Lower leg skin (tissue), 4 donors: ENCODE results near the gene SLC11A2. TPM values are rescaled to one million over a fixed set of nuclear protein-coding genes. Genes with fewer than 3 reads are reported as not detected.

ENCODE experiments used
- DNase-seq, 2 donors: peaks; one replicate each; pipeline ENCODE4 v3.0.0-alpha.2; 2019; ENCODE audit warnings: low spot score in 2 of 2
- H3K4me3 ChIP-seq: fragments of 200-600 bp; sonication (generic); 2 replicates; pipeline ENCODE4 v1.5.1; 2017; ENCODE audit warnings: mild to moderate bottlenecking, low read depth; ENCODE audit not compliant: poor library complexity, severe bottlenecking
- CTCF ChIP-seq, 3 donors: fragments of 450-650 bp; IDR thresholded peaks; one replicate each; pipeline ENCODE4 v1.5.1; 2016; ENCODE audit warnings: antibody characterized with exemption in 3 of 3, mild to moderate bottlenecking in 3 of 3, moderate library complexity in 2 of 3
- POLR2A ChIP-seq, 2 donors: fragments of 450-650 bp; IDR thresholded peaks; one replicate each; pipeline ENCODE4 v1.6.1; 2016 to 2017; ENCODE audit warnings: antibody characterized with exemption in 2 of 2, mild to moderate bottlenecking in 1 of 2, moderate library complexity in 1 of 2
- WGBS, 2 donors: methylation state at CpG; one replicate each; pipeline ENCODE4 v1.1.5; 2018; 5-methylcytosine and 5-hydroxymethylcytosine counted together
- intact Hi-C: fragments of 100-400 bp; cut with DNase I; formaldehyde crosslinking; loops from one replicate; pipeline ENCODE4 v1.15.0; 2023; ENCODE audit warnings: low total_unique reads
- total RNA-seq, 4 donors: library from RNA; depleted of rRNA; stranded (reverse); fragments of >200 nt; gene quantifications; one replicate each; pipeline ENCODE4 v1.1.0, GENCODE V29; 2016

The SLC11A2 gene
- total RNA-seq, 4 donors from 2014 or later = 48.8 to 76.1 (median 64.9) TPM

DNA sequence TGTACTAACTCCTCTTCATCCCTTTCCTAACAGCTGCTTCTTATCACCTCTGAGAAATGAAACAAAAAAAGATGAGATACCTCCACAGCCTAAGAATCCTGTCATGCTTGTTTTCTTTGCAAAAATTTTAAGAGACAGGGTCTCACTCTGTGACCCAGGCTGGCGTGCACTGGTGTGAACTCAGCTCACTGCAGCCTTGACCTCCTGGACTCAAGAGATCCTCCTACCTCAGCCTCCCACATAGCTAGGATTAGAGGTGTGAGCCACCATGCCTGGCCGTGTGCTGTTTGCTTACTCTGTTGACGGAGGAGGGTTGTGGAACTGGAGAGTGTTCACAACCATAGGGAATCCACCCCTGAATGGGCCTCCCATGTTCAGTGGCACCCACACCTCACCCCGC, 41.0 kb upstream of the SLC11A2 start:
- TF ChIP-seq POLR2A (IDR thresholded peaks at IDR 0.05) = no peak
- no peak for TF ChIP-seq CTCF (IDR thresholded peaks at IDR 0.05)
- intact Hi-C loops = no loop called here
- 97 to 100% methylated on average over 2 to 4 of the region's 4 CpGs for WGBS, 2 donors
- no peak overlapping the region for H3K4me3 ChIP-seq
- no peak for DNase-seq

DNA sequence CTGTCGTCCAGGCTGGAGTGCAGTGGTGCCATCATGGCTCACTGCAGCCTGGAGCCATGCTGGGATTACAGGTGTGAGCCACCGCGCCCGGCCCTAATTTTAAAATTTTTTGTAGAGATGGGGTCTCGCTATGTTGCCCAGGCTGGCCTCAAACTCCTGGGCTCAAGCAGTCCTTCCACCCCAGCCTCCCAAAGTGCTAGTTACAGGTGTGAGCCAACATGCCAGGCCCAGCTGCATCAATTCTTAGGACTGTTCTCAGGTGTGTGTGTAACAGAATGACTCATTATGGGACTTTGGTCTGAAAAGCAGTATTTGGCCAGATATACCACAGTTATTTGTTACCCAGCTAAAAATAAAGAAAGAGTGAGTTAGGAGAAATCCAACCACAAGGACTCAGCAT, 39.3 kb upstream of the SLC11A2 start:
- DNase-seq = no peak
- TF ChIP-seq POLR2A (IDR thresholded peaks at IDR 0.05) = no peak
- TF ChIP-seq CTCF (IDR thresholded peaks at IDR 0.05) = no peak
- WGBS, 2 donors = 94 to 97% methylated on average over 5 of the region's 5 CpGs
- H3K4me3 ChIP-seq = no peak overlapping the region
- intact Hi-C loops = no loop called here

- no peak overlapping the region for H3K4me3 ChIP-seq
- TF ChIP-seq POLR2A (IDR thresholded peaks at IDR 0.05) = no peak
- DNase-seq = no peak
- 72 to 79% methylated on average over 9 of the region's 9 CpGs for WGBS, 2 donors
- intact Hi-C loops = no loop called here
Observed at GRCh38 chr12:51062631-51063397, 36.6 kb upstream of the SLC11A2 start.

DNA sequence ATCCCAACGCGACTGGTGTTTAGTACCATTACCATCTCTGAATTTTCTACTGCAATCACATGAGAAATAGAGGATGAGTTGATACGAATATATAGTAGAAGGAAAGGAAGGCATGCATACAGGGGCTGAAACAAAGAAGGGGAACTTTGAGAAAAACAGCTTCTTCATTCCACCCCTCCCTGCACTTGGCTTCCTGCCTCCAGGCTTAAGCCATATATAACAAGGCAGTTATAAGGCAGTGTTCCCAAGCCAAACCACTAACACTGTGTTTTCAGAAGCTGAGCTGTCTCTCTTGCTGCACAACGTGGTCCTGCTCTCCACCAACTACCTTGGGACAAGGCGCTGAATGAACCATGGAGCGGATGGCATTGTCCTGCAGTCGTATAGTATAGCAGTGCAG, 32.9 kb upstream of the SLC11A2 start:
- 76 to 83% methylated on average over 7 of the region's 7 CpGs for WGBS, 2 donors
- TF ChIP-seq CTCF (IDR thresholded peaks at IDR 0.05) (no peak), POLR2A (IDR thresholded peaks at IDR 0.05) (no peak)
- DNase-seq = no peak
- intact Hi-C loops = no loop called here
- no peak overlapping the region for H3K4me3 ChIP-seq

- DNase-seq = no peak
- H3K4me3 ChIP-seq = no peak overlapping the region
- 65 to 75% methylated on average over 5 of the region's 5 CpGs for WGBS, 2 donors
- TF ChIP-seq POLR2A (IDR thresholded peaks at IDR 0.05) (no peak), CTCF (IDR thresholded peaks at IDR 0.05) (no peak)
- intact Hi-C loops = no loop called here
Observed at GRCh38 chr12:51056242-51056641, 30.1 kb upstream of the SLC11A2 start.

GRCh38 chr12:51055060-51055459, 28.9 kb upstream of the SLC11A2 start:
- WGBS, 2 donors = 94 to 95% methylated on average over 2 of the region's 2 CpGs
- TF ChIP-seq POLR2A (IDR thresholded peaks at IDR 0.05) (no peak), CTCF (IDR thresholded peaks at IDR 0.05) (no peak)
- no peak for DNase-seq
- no peak overlapping the region for H3K4me3 ChIP-seq
- intact Hi-C loops = no loop called here
